Right atrium auricular region (tissue), 2 donors: ENCODE measurements around the gene SMTNL2. TPM values are rescaled to one million over a fixed set of nuclear protein-coding genes. Genes with fewer than 3 reads are reported as not detected.

Experiments used
- DNase-seq: peaks from one replicate; pipeline ENCODE4 v3.0.0-alpha.2; 2019; ENCODE audit warnings: low spot score
- H3K27ac ChIP-seq, 2 donors: fragments of 200-600 bp; sonication (generic); 1 replicate in 1 of 2; 2 replicates in 1 of 2; pipeline ENCODE4 v1.5.1; 2016 to 2019
- H3K27me3 ChIP-seq, 2 donors: fragments of 200-600 bp; sonication (generic); one replicate each; pipeline versions ENCODE4 v1.5.1 to v1.6.0; 2017 to 2019
- H3K36me3 ChIP-seq: fragments of 200-600 bp; sonication (generic); one replicate; pipeline ENCODE4 v1.5.1; 2016
- H3K4me1 ChIP-seq, 2 donors: fragments of 200-600 bp; sonication (generic); one replicate each; pipeline versions ENCODE4 v1.5.1 to v1.6.0; 2017 to 2019
- H3K4me3 ChIP-seq, 2 donors: fragments of 200-600 bp; sonication (generic); 1 replicate in 1 of 2; 2 replicates in 1 of 2; pipeline ENCODE4 v1.5.1; 2017 to 2019; ENCODE audit warnings: mild to moderate bottlenecking in 1 of 2, moderate library complexity in 1 of 2
- H3K9me3 ChIP-seq, 2 donors: fragments of 200-600 bp; sonication (generic); one replicate each; pipeline ENCODE4 v1.5.1; 2019
- CTCF ChIP-seq, 2 donors: fragments of 200-600 bp; sonication (generic); IDR thresholded peaks; one replicate each; pipeline ENCODE4 v1.5.1; 2019; ENCODE audit warnings: antibody characterized with exemption in 2 of 2
- total RNA-seq, 2 donors: library from RNA; depleted of rRNA; stranded (reverse); fragments of >200 nt; gene quantifications; one replicate each; pipeline ENCODE4 v1.1.0, GENCODE V29; 2016

Gene SMTNL2
- total RNA-seq, 2 donors from 2014 or later = 21.1 to 41.6 TPM

- no peak overlapping the region for H3K27ac ChIP-seq
- peaks cover 0 to 19% of the 10 kb centered on the region in 2 donors for H3K4me1 ChIP-seq
- peaks cover 83% of the 10 kb centered on the region for H3K36me3 ChIP-seq
- H3K9me3 ChIP-seq = no peaks in the 10 kb centered on the region
- TF ChIP-seq CTCF (IDR thresholded peaks at IDR 0.05) = no peak
- H3K4me3 ChIP-seq = no peak overlapping the region
- no peak for DNase-seq
- H3K27me3 ChIP-seq = no peaks in the 10 kb centered on the region
Observed at GRCh38 chr17:4544135-4544950, 40.0 kb upstream of the SMTNL2 start.

- Histone ChIP-seq H3K27me3 (no peaks in the 10 kb centered on the region), H3K9me3 (no peaks in the 10 kb centered on the region), H3K4me1 (peaks cover 0 to 14% of the 10 kb centered on the region in 2 donors), H3K36me3 (peaks cover 81% of the 10 kb centered on the region), H3K4me3 (no peak overlapping the region), H3K27ac (no peak overlapping the region)
- no peak for DNase-seq
- TF ChIP-seq CTCF (IDR thresholded peaks at IDR 0.05) = no peak
Observed at GRCh38 chr17:4544951-4545216, 39.4 kb upstream of the SMTNL2 start.

- H3K4me3 ChIP-seq = no peak overlapping the region
- no peaks in the 10 kb centered on the region for H3K27me3 ChIP-seq
- no peak for DNase-seq
- no peak for TF ChIP-seq CTCF (IDR thresholded peaks at IDR 0.05)
- peaks cover 82% of the 10 kb centered on the region for H3K36me3 ChIP-seq
- H3K9me3 ChIP-seq = no peaks in the 10 kb centered on the region
- no peak overlapping the region for H3K27ac ChIP-seq
- H3K4me1 ChIP-seq = peaks cover 0 to 9% of the 10 kb centered on the region in 2 donors
Observed at GRCh38 chr17:4545217-4545951, 38.9 kb upstream of the SMTNL2 start.

- H3K27ac ChIP-seq = no peak overlapping the region
- no peak for TF ChIP-seq CTCF (IDR thresholded peaks at IDR 0.05)
- no peak for DNase-seq
- H3K4me1 ChIP-seq = no peaks in the 10 kb centered on the region
- no peak overlapping the region for H3K4me3 ChIP-seq
- H3K27me3 ChIP-seq = no peaks in the 10 kb centered on the region
- no peaks in the 10 kb centered on the region for H3K9me3 ChIP-seq
- H3K36me3 ChIP-seq = peaks cover 83% of the 10 kb centered on the region
Observed at GRCh38 chr17:4547118-4547906, 37.0 kb upstream of the SMTNL2 start.

GRCh38 chr17:4548061-4548461, 36.3 kb upstream of the SMTNL2 start:
- no peak overlapping the region for H3K4me3 ChIP-seq
- H3K27ac ChIP-seq = no peak overlapping the region
- DNase-seq = no peak
- H3K9me3 ChIP-seq = no peaks in the 10 kb centered on the region
- peaks cover 83% of the 10 kb centered on the region for H3K36me3 ChIP-seq
- no peaks in the 10 kb centered on the region for H3K4me1 ChIP-seq
- no peak for TF ChIP-seq CTCF (IDR thresholded peaks at IDR 0.05)
- no peaks in the 10 kb centered on the region for H3K27me3 ChIP-seq
